ENCODE data around the gene CHCHD6.
A peak's percentile ranks its signal among the peaks of the same experiment; 100 is the strongest.

CHCHD6 gene

DNA sequence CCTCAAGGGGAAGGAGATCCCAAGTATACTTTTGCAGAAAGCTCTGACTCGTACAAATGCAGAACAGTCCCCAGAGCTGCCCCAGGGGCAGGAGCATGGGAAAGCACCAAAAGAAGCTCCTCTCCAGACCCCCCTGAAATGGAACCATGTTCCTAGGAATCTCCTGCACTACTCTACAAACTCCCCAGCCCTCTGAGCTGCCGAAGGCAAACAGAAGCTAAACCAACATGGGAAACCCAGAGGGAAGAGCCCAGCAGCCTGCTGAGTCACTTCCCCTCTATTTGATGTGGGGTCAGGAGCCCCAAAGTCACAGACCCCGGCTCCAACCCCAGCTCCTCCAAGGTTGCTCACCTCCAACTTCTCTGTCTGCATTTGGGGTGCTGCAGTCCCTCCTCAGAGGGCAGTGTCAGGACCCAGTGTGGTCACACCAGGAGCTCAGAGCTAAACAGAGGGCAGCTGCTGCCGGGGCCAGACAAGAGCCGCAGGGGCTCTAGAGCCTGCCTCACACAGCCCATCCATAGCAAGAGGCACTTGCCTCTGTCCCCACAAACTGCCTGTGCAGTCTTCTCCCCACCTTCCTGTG lies 275.1 kb downstream of the CHCHD6 start:
- Histone ChIP-seq H3K4me1 (ENCODE audit: insufficient read depth, low read length) (no peaks in the 10 kb centered on the region), H3K36me3 (ENCODE audit: insufficient read depth, low read depth, low read length) (no peaks in the 10 kb centered on the region), H3K9me3 (ENCODE audit: insufficient read depth, low read depth, low read length) (peaks cover 14% of the 10 kb centered on the region), H3K27me3 (ENCODE audit: insufficient read depth, low read length) (peaks cover 25% of the 10 kb centered on the region), H3K9ac (ENCODE audit: low read depth, low read length) (no peak overlapping the region), H3K27ac (ENCODE audit: low read length) (no peak overlapping the region), H3K4me3 (ENCODE audit: low read length) (no peak overlapping the region)

DNA sequence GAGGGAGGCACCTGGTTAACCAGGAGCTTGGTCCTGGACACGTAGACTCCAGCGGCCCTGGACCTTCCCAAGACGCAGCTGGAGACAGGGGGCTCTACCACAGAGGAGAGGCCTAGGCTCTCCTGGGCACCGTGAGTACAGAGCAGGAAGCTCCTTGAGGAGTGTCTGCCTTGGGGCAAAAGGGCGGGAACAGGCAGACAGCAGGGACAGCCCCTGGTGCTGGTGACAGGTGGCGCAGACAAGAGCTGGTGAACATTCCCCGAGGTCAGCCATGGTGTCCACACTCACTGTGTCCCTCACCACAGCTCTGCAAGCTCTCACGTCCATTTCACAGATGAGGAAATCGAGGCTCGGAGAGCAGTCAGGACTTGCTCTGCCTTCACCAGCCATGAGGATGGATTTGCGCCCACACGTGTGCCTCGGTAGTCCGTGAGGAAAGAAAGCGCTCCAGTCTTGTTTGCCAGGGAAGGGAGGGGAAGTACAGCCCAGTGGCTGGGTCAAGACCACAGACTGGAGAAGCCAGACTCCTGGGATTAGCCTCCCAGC lies 276.3 kb downstream of the CHCHD6 start:
- H3K27ac ChIP-seq (ENCODE audit: low read length), result no peak overlapping the region

DNA sequence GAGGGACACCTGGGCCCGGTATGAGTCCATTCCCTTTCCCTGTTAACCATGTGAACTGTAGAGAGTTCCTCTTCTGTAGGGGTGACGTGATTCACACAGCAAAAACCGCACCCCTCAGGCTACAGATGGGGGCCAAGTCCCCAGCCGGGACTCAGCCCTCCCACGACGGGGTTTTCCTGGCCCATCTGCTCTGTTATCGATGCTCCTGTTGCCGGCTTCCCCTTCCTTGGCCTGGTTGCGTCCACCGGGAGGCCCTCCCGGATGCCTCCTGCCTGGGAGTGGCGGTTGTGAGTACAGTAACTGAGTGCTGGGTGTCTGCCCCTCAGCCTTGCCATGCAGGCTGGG lies 278.1 kb downstream of the CHCHD6 start:
- Histone ChIP-seq H3K4me1 (ENCODE audit: insufficient read depth, low read length) (peaks cover 3% of the 10 kb centered on the region; the same call in 1 of the 2 replicates), H3K4me3 (ENCODE audit: low read length) (peak overlapping the region; percentile 62; the same call in 1 of the 2 replicates), H3K27ac (ENCODE audit: low read length) (no peak overlapping the region), H3K9ac (ENCODE audit: low read depth, low read length) (peak overlapping the region; percentile 39; the same call in 1 of the 2 replicates), H3K36me3 (ENCODE audit: insufficient read depth, low read depth, low read length) (no peaks in the 10 kb centered on the region), H3K27me3 (ENCODE audit: insufficient read depth, low read length) (peaks cover 25% of the 10 kb centered on the region), H3K9me3 (ENCODE audit: insufficient read depth, low read depth, low read length) (no peaks in the 10 kb centered on the region)

More for the DNA sequence above, 276.3 kb downstream of the CHCHD6 start:
- peaks cover 2% of the 10 kb centered on the region; the same call in 1 of the 2 replicates for H3K9me3 ChIP-seq (ENCODE audit: insufficient read depth, low read depth, low read length)
- H3K4me3 ChIP-seq (ENCODE audit: low read length), result no peak overlapping the region
- peaks cover 3% of the 10 kb centered on the region; the same call in 1 of the 2 replicates for H3K4me1 ChIP-seq (ENCODE audit: insufficient read depth, low read length)
- peaks cover 25% of the 10 kb centered on the region for H3K27me3 ChIP-seq (ENCODE audit: insufficient read depth, low read length)
- H3K36me3 ChIP-seq (ENCODE audit: insufficient read depth, low read depth, low read length), result no peaks in the 10 kb centered on the region
- no peak overlapping the region for H3K9ac ChIP-seq (ENCODE audit: low read depth, low read length)

DNA sequence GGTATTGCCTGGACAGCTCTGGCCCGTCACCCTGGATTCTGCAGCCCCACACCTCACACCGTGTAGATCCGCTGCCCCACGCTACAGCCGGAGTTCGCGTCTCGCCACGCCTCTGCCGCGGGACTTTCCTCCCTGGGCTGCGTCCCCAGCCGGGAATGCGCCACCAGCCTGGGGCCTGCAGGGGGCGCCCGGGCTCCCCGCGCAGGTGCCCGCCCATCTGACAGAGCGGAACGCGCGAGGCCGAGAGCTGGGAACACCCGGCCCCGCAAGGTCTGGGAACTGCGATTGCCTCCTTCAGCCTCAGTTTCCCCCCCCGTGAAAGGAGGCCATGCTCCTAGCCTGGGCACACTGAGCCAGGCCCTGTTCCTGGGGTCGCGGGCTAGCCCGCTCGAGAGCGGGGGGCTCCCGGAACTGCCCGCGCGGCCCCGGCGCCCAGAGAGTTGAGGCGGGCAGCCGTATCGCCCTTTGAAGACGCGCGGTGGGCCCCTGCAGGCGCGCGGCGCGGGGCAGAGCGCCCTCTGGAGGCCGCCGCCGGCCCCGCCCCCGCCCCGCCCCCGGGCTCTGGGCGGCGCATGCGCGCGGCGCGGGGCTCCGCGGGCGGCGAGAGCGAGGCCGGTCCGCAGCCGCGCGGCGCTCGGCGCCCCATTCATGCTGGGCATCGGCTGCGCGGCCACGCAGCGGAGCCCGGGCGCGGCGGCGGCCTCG lies 278.6 kb downstream of the CHCHD6 start, which contains the start of gene PLXNA1:
PLXNA1 (plus strand) TSS at position 645 of the 705 bp plus-strand sequence. CDS start 5,479 bp downstream, outside the sequence.
- Histone ChIP-seq H3K4me3 (ENCODE audit: low read length) (peak within 1 kb of the TSS; percentile 64), H3K9me3 (ENCODE audit: insufficient read depth, low read depth, low read length) (no peaks in the 10 kb centered on the region), H3K27me3 (ENCODE audit: insufficient read depth, low read length) (peaks cover 25% of the 10 kb centered on the region), H3K27ac (ENCODE audit: low read length) (no peak within 1 kb of the TSS), H3K4me1 (ENCODE audit: insufficient read depth, low read length) (peaks cover 3% of the 10 kb centered on the region; the same call in 1 of the 2 replicates), H3K9ac (ENCODE audit: low read depth, low read length) (peak within 1 kb of the TSS; percentile 53; the same call in 1 of the 2 replicates), H3K36me3 (ENCODE audit: insufficient read depth, low read depth, low read length) (no peaks in the 10 kb centered on the region)

DNA sequence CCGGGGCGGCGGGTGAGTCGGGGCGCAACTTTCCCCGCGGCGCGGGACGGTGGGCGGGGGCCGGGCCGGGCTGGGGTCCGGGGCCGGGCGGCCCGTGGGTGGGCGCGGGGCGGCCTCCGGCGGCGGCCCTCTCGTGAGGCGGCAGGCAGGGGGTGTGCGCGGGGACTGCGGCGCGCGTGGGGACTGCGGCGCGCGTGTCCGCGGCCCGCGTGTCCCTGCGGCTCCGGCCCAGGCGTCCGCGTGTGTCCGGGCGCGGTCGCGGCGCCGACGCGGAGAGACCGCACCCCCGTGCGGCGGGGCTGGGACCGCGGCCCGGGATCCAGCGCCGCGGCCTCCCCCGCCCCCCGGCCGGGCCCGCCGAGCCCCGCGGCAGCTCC lies 279.2 kb downstream of the CHCHD6 start:
- Histone ChIP-seq H3K9ac (ENCODE audit: low read depth, low read length) (no peak overlapping the region), H3K4me1 (ENCODE audit: insufficient read depth, low read length) (peaks cover 3% of the 10 kb centered on the region; the same call in 1 of the 2 replicates), H3K4me3 (ENCODE audit: low read length) (peak overlapping the region; percentile 64; the same call in 1 of the 2 replicates), H3K9me3 (ENCODE audit: insufficient read depth, low read depth, low read length) (no peaks in the 10 kb centered on the region), H3K27me3 (ENCODE audit: insufficient read depth, low read length) (peaks cover 25% of the 10 kb centered on the region), H3K36me3 (ENCODE audit: insufficient read depth, low read depth, low read length) (no peaks in the 10 kb centered on the region), H3K27ac (ENCODE audit: low read length) (no peak overlapping the region)

DNA sequence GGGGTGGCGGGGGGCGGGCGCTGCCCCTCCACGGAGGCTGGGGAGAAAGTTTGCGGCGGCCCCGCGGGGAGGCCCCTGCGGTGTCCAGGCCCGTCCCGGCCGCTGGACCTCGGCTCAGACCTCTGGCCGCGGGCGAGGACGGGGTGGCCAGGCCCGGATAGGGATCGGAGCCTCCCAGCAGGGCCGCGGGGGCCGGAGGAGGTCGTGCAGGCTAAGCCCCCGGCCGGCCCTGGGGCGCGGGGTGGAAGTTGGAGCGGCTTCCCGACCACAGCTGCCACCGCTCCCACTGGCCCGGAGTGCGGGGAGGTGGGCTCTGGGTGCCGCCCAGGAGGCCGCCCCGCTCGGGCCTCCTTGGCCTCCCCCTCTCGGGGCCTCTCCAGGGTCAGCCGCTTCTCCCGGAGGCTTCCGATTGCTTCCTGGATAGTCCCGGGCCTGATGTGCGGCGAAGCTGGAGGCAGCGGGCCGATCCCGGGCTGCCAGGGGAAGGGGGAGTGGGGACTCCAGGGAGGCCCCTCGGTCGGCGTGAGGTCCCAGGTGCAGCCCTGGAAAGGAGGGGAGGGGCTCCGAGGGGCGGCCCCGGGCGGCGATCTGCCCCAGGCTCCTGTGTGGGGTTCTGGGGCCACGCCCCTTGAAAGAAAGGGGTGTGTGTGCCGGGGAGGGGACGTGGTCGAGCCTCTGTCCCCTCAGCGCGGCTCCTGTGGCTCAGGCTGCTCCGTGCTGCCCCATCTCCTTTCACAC lies 279.8 kb downstream of the CHCHD6 start:
- Histone ChIP-seq H3K4me3 (ENCODE audit: low read length) (peak overlapping the region; percentile 64), H3K27me3 (ENCODE audit: insufficient read depth, low read length) (peaks cover 25% of the 10 kb centered on the region), H3K9me3 (ENCODE audit: insufficient read depth, low read depth, low read length) (no peaks in the 10 kb centered on the region), H3K4me1 (ENCODE audit: insufficient read depth, low read length) (peaks cover 3% of the 10 kb centered on the region; the same call in 1 of the 2 replicates), H3K27ac (ENCODE audit: low read length) (no peak overlapping the region), H3K9ac (ENCODE audit: low read depth, low read length) (peak overlapping the region; percentile 53; the same call in 1 of the 2 replicates), H3K36me3 (ENCODE audit: insufficient read depth, low read depth, low read length) (peaks cover 1% of the 10 kb centered on the region; the same call in 1 of the 2 replicates)

DNA sequence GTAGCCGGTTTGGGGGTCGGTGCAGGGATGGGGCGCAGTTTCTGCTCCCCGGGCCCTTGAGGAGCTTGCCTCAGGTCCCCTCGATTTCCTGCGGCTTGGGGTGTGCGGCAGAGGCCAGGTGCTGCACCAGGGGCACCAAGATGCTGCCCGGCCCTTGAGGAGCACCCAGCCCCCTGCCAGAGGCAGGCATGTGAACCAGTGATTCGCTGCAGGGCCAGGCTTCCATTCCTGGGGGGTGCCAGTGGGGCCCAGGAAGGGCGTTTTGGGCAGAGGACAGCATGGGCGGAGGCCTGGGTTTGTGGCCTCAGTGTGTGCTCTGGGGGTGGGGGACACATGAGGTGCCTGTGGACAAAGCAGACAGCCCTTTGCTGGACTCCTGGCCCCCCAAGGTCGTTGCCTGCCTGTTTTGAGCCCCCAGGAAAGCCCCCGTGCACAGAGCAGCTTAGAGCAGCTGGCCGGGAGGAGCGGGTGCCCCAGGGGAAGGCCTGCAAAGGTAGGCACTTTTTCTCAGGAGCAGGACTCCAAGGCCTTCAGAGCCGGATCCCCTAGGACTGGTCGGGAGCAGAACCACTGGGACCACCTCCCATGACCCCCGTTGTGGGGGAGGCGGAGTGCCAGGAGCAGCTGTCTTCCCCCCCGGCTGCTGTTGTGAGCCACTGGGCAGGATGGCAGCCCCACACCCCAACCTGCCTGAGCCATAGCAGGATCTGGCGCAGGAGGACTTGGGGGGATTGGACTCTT lies 280.5 kb downstream of the CHCHD6 start:
- Histone ChIP-seq H3K36me3 (ENCODE audit: insufficient read depth, low read depth, low read length) (peaks cover 8% of the 10 kb centered on the region), H3K27ac (ENCODE audit: low read length) (no peak overlapping the region), H3K9me3 (ENCODE audit: insufficient read depth, low read depth, low read length) (no peaks in the 10 kb centered on the region), H3K9ac (ENCODE audit: low read depth, low read length) (no peak overlapping the region; the same call in 1 of the 2 replicates), H3K27me3 (ENCODE audit: insufficient read depth, low read length) (peaks cover 25% of the 10 kb centered on the region), H3K4me3 (ENCODE audit: low read length) (peak overlapping the region; percentile 64), H3K4me1 (ENCODE audit: insufficient read depth, low read length) (peaks cover 3% of the 10 kb centered on the region; the same call in 1 of the 2 replicates)

DNA sequence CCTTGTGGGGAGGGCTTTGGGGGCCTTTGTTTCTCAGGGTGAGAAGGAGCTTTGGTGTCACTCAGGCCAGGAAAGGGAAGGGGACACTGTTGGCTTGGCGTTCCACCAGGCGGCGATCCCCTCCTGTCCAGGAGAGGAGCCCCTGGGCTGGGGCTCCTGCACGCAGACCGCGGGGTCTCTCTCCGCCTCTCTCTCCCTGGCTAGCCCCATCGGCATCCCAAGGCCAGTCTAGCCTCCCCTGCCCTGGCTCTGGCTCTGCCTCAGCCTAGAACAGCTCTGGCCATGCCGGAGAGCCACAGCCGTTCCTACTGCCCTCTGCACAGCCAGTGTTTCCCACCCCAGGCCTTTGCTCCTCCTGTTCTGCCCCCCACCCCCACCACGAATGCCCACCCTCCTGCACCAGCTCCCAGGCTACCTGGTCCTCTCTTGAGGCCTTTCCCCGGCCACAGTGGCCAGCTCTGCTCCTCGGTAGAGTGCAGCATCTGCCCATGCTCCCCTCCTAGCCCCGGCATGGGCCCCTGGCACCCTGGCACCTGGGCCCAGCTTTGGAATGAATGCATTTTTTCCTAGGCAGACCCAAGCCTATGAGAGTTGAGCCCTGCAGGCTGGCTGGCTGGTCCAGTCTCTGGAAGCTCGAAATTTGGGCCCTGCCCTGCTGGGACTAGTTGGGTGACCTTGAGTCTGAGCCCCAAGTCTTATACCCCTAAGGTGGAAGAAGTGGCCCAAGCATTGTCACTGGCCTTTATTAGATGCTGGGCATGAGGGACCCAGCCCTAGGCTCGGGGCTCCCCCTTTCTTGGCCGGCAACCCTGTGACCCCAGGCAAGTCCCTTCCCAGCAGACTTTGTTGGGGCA lies 281.3 kb downstream of the CHCHD6 start:
- peaks cover 3% of the 10 kb centered on the region; the same call in 1 of the 2 replicates for H3K4me1 ChIP-seq (ENCODE audit: insufficient read depth, low read length)
- no peaks in the 10 kb centered on the region for H3K9me3 ChIP-seq (ENCODE audit: insufficient read depth, low read depth, low read length)
- H3K4me3 ChIP-seq (ENCODE audit: low read length), result no peak overlapping the region
- H3K36me3 ChIP-seq (ENCODE audit: insufficient read depth, low read depth, low read length), result peaks cover 16% of the 10 kb centered on the region
- peaks cover 18% of the 10 kb centered on the region for H3K27me3 ChIP-seq (ENCODE audit: insufficient read depth, low read length)
- no peak overlapping the region for H3K27ac ChIP-seq (ENCODE audit: low read length)
- no peak overlapping the region for H3K9ac ChIP-seq (ENCODE audit: low read depth, low read length)

DNA sequence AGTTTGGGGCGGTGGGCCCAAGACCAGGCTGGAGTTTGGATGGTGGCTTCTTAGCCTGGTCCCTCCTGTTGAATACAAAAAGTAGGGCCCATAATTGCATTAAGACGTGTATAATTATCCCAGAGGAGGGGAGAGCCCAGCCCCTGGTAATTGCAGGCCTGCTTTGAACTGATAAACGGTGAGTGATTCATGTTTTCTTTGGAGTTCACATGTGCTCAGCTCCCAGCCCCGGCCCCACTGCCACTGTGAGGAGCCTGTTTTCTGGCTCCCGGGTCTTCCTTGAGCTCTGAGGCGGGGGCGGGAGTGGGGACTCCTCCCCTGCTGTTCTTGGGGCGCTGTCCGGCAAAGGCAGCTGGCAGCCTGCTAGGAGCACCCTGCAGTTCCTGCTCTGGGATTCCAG lies 282.0 kb downstream of the CHCHD6 start:
- no peak overlapping the region for H3K4me3 ChIP-seq (ENCODE audit: low read length)
- H3K27ac ChIP-seq (ENCODE audit: low read length), result no peak overlapping the region
- H3K36me3 ChIP-seq (ENCODE audit: insufficient read depth, low read depth, low read length), result peaks cover 16% of the 10 kb centered on the region
- H3K27me3 ChIP-seq (ENCODE audit: insufficient read depth, low read length), result peaks cover 12% of the 10 kb centered on the region
- H3K9ac ChIP-seq (ENCODE audit: low read depth, low read length), result no peak overlapping the region
- H3K9me3 ChIP-seq (ENCODE audit: insufficient read depth, low read depth, low read length), result no peaks in the 10 kb centered on the region
- peaks cover 3% of the 10 kb centered on the region; the same call in 1 of the 2 replicates for H3K4me1 ChIP-seq (ENCODE audit: insufficient read depth, low read length)

DNA sequence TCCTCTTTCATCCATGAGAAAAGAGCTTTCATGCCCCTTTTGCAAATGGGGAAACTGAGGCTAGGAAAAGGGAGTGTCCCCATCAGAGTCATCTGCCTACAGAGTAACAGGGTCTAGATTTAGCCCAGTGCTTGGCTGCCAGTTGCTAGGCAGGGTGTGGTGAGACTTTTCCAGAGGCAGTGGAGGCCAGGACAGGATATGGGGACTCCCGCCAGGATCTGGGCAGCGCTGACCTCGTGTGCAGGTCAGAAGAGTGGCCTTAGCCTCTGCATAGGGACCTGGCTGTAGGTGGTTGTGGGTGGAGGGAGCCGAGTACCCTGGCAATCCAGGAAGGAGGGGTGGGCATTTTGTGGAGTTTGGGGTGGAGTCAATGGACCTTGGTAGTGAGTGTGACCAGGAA lies 283.1 kb downstream of the CHCHD6 start:
- Histone ChIP-seq H3K36me3 (ENCODE audit: insufficient read depth, low read depth, low read length) (peaks cover 20% of the 10 kb centered on the region), H3K27me3 (ENCODE audit: insufficient read depth, low read length) (peaks cover 1% of the 10 kb centered on the region), H3K4me1 (ENCODE audit: insufficient read depth, low read length) (peaks cover 3% of the 10 kb centered on the region; the same call in 1 of the 2 replicates), H3K27ac (ENCODE audit: low read length) (no peak overlapping the region), H3K9me3 (ENCODE audit: insufficient read depth, low read depth, low read length) (no peaks in the 10 kb centered on the region), H3K4me3 (ENCODE audit: low read length) (no peak overlapping the region), H3K9ac (ENCODE audit: low read depth, low read length) (no peak overlapping the region)
